ENCODE measurements around the gene ZG16B. TPM values are rescaled to one million over a fixed set of nuclear protein-coding genes. Genes with fewer than 3 reads are reported as not detected.

ZG16B gene
- total RNA-seq, 1 experiment from 2014 or later: not detected

- Histone ChIP-seq H4K5ac (ENCODE audit: insufficient read length, low read depth, low read length) (no peak overlapping the region), H3K9ac (ENCODE audit: extremely low read depth, insufficient read length, low read length) (no peak overlapping the region), H2BK12ac (ENCODE audit: insufficient read length, low read depth, low read length) (no peak overlapping the region), H3K9me3 (ENCODE audit: control insufficient read depth, low read depth, low read length) (no peaks in the 10 kb centered on the region), H2AK5ac (ENCODE audit: insufficient read length, low read length) (no peak overlapping the region), H3K79me2 (ENCODE audit: insufficient read depth, low read length) (no peaks in the 10 kb centered on the region), H3K14ac (ENCODE audit: insufficient read depth, low read length) (no peak overlapping the region), H2BK15ac (ENCODE audit: low read depth, low read length) (no peak overlapping the region), H2BK20ac (ENCODE audit: low read depth, low read length, poor library complexity, severe bottlenecking) (no peak overlapping the region), H3K23me2 (ENCODE audit: insufficient read length, low read depth, low read length, poor library complexity, severe bottlenecking) (no peaks in the 10 kb centered on the region), H3K56ac (ENCODE audit: insufficient read length, low read depth, low read length) (no peak overlapping the region), H2BK5ac (ENCODE audit: insufficient read length, low read length) (no peak overlapping the region), H3T11ph (ENCODE audit: low read length) (no peak overlapping the region), H3K18ac (ENCODE audit: insufficient read length, low read depth, low read length) (no peak overlapping the region), H3K4me2 (ENCODE audit: insufficient read depth, insufficient read length, low read length) (no peak overlapping the region), H3K23ac (ENCODE audit: insufficient read length, low read depth, low read length) (no peak overlapping the region), H3K79me1 (ENCODE audit: insufficient read depth, low read depth, low read length, poor library complexity, severe bottlenecking) (no peaks in the 10 kb centered on the region), H4K91ac (ENCODE audit: insufficient read length, low read depth, low read length) (no peak overlapping the region), H3K4ac (ENCODE audit: low read depth, low read length) (no peak overlapping the region), H2AFZ (ENCODE audit: low read length) (no peak overlapping the region), H4K8ac (replicated peaks; ENCODE audit: insufficient read length, low read depth, low read length) (no peak overlapping the region), H3K27ac (ENCODE audit: insufficient read length, low read depth, low read length) (no peak overlapping the region), H3K4me1 (ENCODE audit: insufficient read depth, low read length) (no peaks in the 10 kb centered on the region), H4K20me1 (ENCODE audit: control insufficient read depth, insufficient read depth, insufficient read length) (no peaks in the 10 kb centered on the region), H2BK120ac (ENCODE audit: low read depth, low read length, poor library complexity, severe bottlenecking) (no peak overlapping the region), H3K27me3 (ENCODE audit: insufficient read depth, low read length) (no peaks in the 10 kb centered on the region)
- H3K27ac Mint-ChIP-seq: no peak overlapping the region
- peaks cover 17% of the 10 kb centered on the region for H3K27me3 Mint-ChIP-seq (ENCODE audit: low read depth)
- peaks cover 7% of the 10 kb centered on the region in 2 experiments; a peak in 3 of 4 replicates for H3K4me1 Mint-ChIP-seq
- peaks cover 0 to 2% of the 10 kb centered on the region in 2 experiments; a peak in 1 of 5 replicates for H3K9me3 Mint-ChIP-seq
- no peaks in the 10 kb centered on the region for H3K36me3 Mint-ChIP-seq (ENCODE audit: insufficient read depth in 1 of 3, low read depth in 3 of 3)
- TF ChIP-seq CTCF (conservative IDR thresholded peaks at IDR 0.05): no peak
- no CpG with 5 or more reads among the region's 7 CpGs for WGBS (ENCODE audit: extremely low coverage, insufficient read length, low lambda C conversion rate)
- DNase-seq: no peak
- no peak overlapping the region for H3K4me3 Mint-ChIP-seq
Measured at GRCh38 chr16:2813771-2814221, 16.3 kb upstream of the ZG16B start.

Data from H9 (cell line).